Neutrophil (primary cell): Measurements from ENCODE around the gene ARHGAP32.

ENCODE experiments used
- H3K27ac ChIP-seq: fragments of 200-600 bp; sonication (generic); 2 replicates; pipeline ENCODE4 v1.5.1; 2016; ENCODE audit warnings: mild to moderate bottlenecking, moderate library complexity
- H3K27me3 ChIP-seq: fragments of 200-600 bp; sonication (generic); 2 replicates; pipeline ENCODE4 v1.6.0; 2016; ENCODE audit warnings: mild to moderate bottlenecking
- H3K36me3 ChIP-seq: fragments of 200-600 bp; sonication (generic); 2 replicates; pipeline ENCODE4 v1.5.1; 2017
- H3K4me1 ChIP-seq, 2 experiments: fragments of 200-600 bp in 1 of 2; sonication (generic) in 1 of 2; 1 replicate in 1 of 2; 2 replicates in 1 of 2; pipeline versions ENCODE4 v1.5.1 to v1.6.1; 2013 to 2016; ENCODE audit warnings: low read depth in 1 of 2, low read length in 1 of 2, mild to moderate bottlenecking in 1 of 2, moderate library complexity in 1 of 2; ENCODE audit not compliant: control insufficient read depth in 1 of 2, insufficient read depth in 1 of 2
- H3K4me3 ChIP-seq, 2 experiments: fragments of 200-600 bp in 1 of 2; sonication (generic) in 1 of 2; 1 replicate in 1 of 2; 2 replicates in 1 of 2; pipeline ENCODE4 v1.5.1; 2013 to 2016; ENCODE audit warnings: low read depth in 1 of 2, low read length in 1 of 2, mild to moderate bottlenecking in 1 of 2, moderate library complexity in 1 of 2
- H3K9me3 ChIP-seq: fragments of 200-600 bp; sonication (generic); 2 replicates; pipeline ENCODE4 v1.5.1; 2016
- CTCF ChIP-seq: fragments of 200-600 bp; sonication (generic); IDR thresholded peaks from 2 replicates; pipeline ENCODE4 v1.5.1; 2016; ENCODE audit warnings: antibody characterized with exemption

The ARHGAP32 gene

GRCh38 chr11:129204150-129204838 lies 12.2 kb upstream of the ARHGAP32 start:
- TF ChIP-seq CTCF = no peak
- Histone ChIP-seq H3K27ac (no peak overlapping the region), H3K36me3 (no peaks in the 10 kb centered on the region)

GRCh38 chr11:129202646-129203045 lies 10.5 kb upstream of the ARHGAP32 start:
- TF ChIP-seq CTCF = no peak
- H3K4me3 ChIP-seq = no peak overlapping the region
- H3K36me3 ChIP-seq = no peaks in the 10 kb centered on the region
- no peaks in the 10 kb centered on the region for H3K4me1 ChIP-seq
- H3K27ac ChIP-seq = no peak overlapping the region
- no peaks in the 10 kb centered on the region for H3K27me3 ChIP-seq
- H3K9me3 ChIP-seq = peaks cover 8% of the 10 kb centered on the region

More at GRCh38 chr11:129204150-129204838, 12.2 kb upstream of the ARHGAP32 start:
- no peak overlapping the region for H3K4me3 ChIP-seq
- no peaks in the 10 kb centered on the region for H3K27me3 ChIP-seq
- H3K9me3 ChIP-seq = peaks cover 8% of the 10 kb centered on the region
- H3K4me1 ChIP-seq = no peaks in the 10 kb centered on the region

- TF ChIP-seq CTCF = no peak
- Histone ChIP-seq H3K36me3 (no peaks in the 10 kb centered on the region), H3K4me3 (no peak overlapping the region), H3K27me3 (no peaks in the 10 kb centered on the region), H3K9me3 (peaks cover 8% of the 10 kb centered on the region), H3K4me1 (no peaks in the 10 kb centered on the region), H3K27ac (no peak overlapping the region)
These were observed 3.6 kb upstream of the ARHGAP32 start for GRCh38 chr11:129195682-129196081.

- Histone ChIP-seq H3K36me3 (no peaks in the 10 kb centered on the region), H3K9me3 (no peaks in the 10 kb centered on the region), H3K4me1 (peaks cover 0 to 4% of the 10 kb centered on the region in 2 experiments), H3K27ac (no peak overlapping the region), H3K27me3 (no peaks in the 10 kb centered on the region), H3K4me3 (no peak overlapping the region)
- TF ChIP-seq CTCF = no peak
These were observed 476 bp downstream of the ARHGAP32 start for GRCh38 chr11:129191649-129192048.

- H3K9me3 ChIP-seq = no peaks in the 10 kb centered on the region
- no peaks in the 10 kb centered on the region for H3K27me3 ChIP-seq
- H3K4me3 ChIP-seq = no peak overlapping the region
- peaks cover 0 to 4% of the 10 kb centered on the region in 2 experiments for H3K4me1 ChIP-seq
- no peak overlapping the region for H3K27ac ChIP-seq
- H3K36me3 ChIP-seq = no peaks in the 10 kb centered on the region
- TF ChIP-seq CTCF = no peak
These were observed 2.0 kb downstream of the ARHGAP32 start for GRCh38 chr11:129190087-129190486.
